Ishikawa (cell line): ENCODE results near the gene PFDN2.

Experiments
- CEBPB ChIP-seq: IDR thresholded peaks from 2 replicates; pipeline ENCODE4 v1.6.1; 2012
- CREB1 ChIP-seq: IDR thresholded peaks from 2 replicates; pipeline ENCODE4 v1.6.1; 2012; ENCODE audit warnings: low read depth
- EGR1 ChIP-seq: IDR thresholded peaks from 2 replicates; pipeline ENCODE4 v1.6.1; 2012
- EP300 ChIP-seq: IDR thresholded peaks from 2 replicates; pipeline ENCODE4 v1.6.1; 2012; ENCODE audit warnings: borderline replicate concordance
- FOXM1 ChIP-seq: IDR thresholded peaks from 2 replicates; pipeline ENCODE4 v1.6.1; 2012; ENCODE audit warnings: low read depth, borderline replicate concordance
- NFIC ChIP-seq: IDR thresholded peaks from 2 replicates; pipeline ENCODE4 v1.6.1; 2012
- RAD21 ChIP-seq: IDR thresholded peaks from 2 replicates; pipeline ENCODE4 v1.6.1; 2012; ENCODE audit warnings: low read depth
- TAF1 ChIP-seq: IDR thresholded peaks from 2 replicates; pipeline ENCODE4 v1.6.1; 2012; ENCODE audit warnings: low read depth, mild to moderate bottlenecking
- TCF12 ChIP-seq: IDR thresholded peaks from 2 replicates; pipeline ENCODE4 v1.6.1; 2012; ENCODE audit warnings: low read depth
- TEAD4 ChIP-seq: IDR thresholded peaks from 2 replicates; pipeline ENCODE4 v1.6.1; 2012
- YY1 ChIP-seq: IDR thresholded peaks from 2 replicates; pipeline ENCODE4 v1.6.1; 2012; ENCODE audit warnings: low read depth
- ZBTB7A ChIP-seq: IDR thresholded peaks from 2 replicates; pipeline ENCODE4 v1.6.1; 2012; ENCODE audit warnings: low read depth
- TF ChIP-seq, protein P1 (sequence below): IDR thresholded peaks from 2 replicates; pipeline ENCODE4 v1.6.1; 2012
- TF ChIP-seq, protein P2 (sequence below): IDR thresholded peaks from 2 replicates; pipeline ENCODE4 v1.6.1; 2012
- TF ChIP-seq, protein P3 (sequence below): IDR thresholded peaks from 2 replicates; pipeline ENCODE4 v1.6.1; 2012; ENCODE audit warnings: low read depth, mild to moderate bottlenecking

The PFDN2 gene

DNA sequence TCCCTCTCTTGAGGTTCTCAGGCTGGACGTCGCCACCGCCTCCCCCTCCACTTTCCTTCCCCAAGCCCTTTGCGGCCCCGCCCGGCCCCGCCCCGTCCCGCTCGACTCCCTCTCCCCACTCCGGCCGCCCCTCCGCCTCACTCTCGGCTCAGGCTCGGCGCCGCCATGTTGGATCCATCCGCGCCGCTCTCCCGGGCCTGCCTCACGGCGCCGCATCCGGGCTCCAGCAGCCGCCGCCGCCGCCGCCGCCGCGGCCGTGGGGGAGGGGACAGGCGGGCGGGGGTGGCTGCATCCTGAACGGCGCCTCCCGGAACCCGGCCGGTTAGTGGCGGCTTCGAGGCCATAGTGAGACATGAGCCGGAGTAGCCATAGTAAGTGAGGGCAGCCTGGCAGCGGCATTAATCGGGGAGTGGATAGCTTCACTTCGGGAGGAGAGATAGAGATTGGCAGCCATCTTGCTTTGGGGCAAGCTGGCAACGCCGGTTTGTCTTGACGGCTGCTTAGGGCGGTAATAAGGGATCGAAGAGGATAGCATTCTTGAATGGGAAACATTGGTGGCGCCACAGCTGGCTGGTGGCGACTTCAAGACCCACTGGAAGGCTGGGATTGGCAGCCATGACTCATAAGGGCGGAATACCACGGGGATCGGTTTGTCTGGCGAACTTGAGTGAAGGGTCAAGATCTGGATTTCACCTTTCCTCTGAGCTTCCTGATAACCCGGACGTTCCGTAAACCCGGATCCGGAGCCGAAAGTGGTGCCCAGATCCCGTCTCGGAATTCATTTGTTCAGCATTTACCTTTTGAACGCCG is 14.8 kb upstream of the PFDN2 start, which contains the start of gene DEDD:
Gene DEDD, minus strand, starts transcription at position 258 of the 810 bp plus-strand sequence. CDS start 8,205 bp downstream, outside the sequence.
- TF ChIP-seq RAD21 (no peak), TCF12 (0 out of 2 replicates have a peak, but pooled peaks have one; percentile 39), EGR1 (peak; percentile 86; the same call in 1 of the 2 replicates), YY1 (peak; percentile 99), CEBPB (no peak), CREB1 (no peak), ZBTB7A (no peak; the same call in 1 of the 2 replicates), TEAD4 (no peak), TAF1 (peak; percentile 65; the same call in 1 of the 2 replicates), FOXM1 (no peak), NFIC (0 out of 2 replicates have a peak, but pooled peaks have one; percentile 11), EP300 (peak; percentile 41; the same call in 1 of the 2 replicates)
- TF ChIP-seq, protein P1, sequence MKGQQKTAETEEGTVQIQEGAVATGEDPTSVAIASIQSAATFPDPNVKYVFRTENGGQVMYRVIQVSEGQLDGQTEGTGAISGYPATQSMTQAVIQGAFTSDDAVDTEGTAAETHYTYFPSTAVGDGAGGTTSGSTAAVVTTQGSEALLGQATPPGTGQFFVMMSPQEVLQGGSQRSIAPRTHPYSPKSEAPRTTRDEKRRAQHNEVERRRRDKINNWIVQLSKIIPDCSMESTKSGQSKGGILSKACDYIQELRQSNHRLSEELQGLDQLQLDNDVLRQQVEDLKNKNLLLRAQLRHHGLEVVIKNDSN, result no peak
- TF ChIP-seq, protein P2, sequence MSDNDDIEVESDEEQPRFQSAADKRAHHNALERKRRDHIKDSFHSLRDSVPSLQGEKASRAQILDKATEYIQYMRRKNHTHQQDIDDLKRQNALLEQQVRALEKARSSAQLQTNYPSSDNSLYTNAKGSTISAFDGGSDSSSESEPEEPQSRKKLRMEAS, result peak; percentile 66
- TF ChIP-seq, protein P3, sequence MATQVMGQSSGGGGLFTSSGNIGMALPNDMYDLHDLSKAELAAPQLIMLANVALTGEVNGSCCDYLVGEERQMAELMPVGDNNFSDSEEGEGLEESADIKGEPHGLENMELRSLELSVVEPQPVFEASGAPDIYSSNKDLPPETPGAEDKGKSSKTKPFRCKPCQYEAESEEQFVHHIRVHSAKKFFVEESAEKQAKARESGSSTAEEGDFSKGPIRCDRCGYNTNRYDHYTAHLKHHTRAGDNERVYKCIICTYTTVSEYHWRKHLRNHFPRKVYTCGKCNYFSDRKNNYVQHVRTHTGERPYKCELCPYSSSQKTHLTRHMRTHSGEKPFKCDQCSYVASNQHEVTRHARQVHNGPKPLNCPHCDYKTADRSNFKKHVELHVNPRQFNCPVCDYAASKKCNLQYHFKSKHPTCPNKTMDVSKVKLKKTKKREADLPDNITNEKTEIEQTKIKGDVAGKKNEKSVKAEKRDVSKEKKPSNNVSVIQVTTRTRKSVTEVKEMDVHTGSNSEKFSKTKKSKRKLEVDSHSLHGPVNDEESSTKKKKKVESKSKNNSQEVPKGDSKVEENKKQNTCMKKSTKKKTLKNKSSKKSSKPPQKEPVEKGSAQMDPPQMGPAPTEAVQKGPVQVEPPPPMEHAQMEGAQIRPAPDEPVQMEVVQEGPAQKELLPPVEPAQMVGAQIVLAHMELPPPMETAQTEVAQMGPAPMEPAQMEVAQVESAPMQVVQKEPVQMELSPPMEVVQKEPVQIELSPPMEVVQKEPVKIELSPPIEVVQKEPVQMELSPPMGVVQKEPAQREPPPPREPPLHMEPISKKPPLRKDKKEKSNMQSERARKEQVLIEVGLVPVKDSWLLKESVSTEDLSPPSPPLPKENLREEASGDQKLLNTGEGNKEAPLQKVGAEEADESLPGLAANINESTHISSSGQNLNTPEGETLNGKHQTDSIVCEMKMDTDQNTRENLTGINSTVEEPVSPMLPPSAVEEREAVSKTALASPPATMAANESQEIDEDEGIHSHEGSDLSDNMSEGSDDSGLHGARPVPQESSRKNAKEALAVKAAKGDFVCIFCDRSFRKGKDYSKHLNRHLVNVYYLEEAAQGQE, result no peak

DNA sequence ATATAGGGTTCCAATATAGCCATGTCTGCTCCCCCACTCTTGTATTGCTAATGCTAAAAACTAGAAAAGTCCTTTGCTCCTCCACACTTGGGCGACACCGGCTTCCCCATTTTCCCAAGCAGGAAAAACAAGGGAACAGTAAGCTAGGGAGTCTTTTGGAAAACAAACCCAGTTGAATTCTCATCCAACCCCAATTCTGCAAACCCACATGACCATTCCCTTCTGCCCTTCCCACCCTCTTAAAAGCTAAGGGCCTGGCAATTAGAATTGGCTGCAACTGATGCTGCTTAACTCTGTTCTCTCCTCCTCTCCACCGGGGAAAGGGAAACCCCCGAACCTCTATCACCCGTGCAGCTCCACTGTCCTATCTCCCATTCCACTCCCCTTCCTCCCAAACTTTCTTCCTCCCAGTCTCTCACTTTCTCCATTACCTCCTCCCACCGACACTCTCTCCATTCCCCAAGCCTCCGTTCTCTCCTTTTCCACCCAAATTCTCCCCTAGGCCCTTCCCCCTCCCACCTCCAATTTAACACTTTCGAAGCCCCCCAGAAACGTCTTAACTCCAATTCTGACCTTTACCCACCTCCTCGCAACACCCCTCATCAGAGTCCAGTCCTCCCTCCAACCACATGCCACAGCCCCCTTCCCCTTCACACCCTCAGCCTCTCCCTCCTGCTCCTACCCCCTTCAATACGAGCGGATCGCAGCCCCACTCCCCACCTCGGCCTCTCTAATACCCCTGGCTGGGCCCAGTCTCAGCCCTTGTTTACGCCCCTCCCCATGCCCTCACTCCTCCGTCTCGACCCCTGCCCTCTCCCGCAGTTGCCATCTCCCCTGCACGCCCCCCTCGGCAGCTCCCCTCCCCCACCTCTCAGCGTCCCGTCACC is 13.9 kb upstream of the PFDN2 start:
- TF ChIP-seq ZBTB7A, result peak; percentile 84; the same call in 1 of the 2 replicates
- TF ChIP-seq TEAD4, result no peak

DNA sequence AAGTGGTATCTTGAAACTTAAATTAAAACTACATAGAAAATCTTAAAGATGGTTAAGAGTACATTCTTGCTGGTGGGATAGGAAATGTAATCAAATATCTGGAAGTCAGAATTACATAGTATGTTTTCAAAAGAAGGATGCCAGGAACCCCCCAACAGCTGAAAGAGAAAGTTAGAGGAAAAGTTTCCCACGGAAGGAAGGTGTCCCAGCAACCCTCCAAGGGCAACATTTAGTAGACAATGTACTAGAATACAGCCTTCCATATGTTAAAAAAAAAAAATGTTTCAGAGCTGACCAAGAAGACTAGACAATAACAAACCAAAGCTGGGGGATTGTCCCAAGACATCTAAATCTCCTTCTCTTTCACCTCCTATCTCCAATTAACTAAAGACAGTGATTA is 12.4 kb upstream of the PFDN2 start:
- TF ChIP-seq TEAD4 (no peak), CREB1 (no peak), NFIC (no peak), EGR1 (no peak), RAD21 (no peak), CEBPB (no peak), YY1 (no peak), TCF12 (no peak), ZBTB7A (no peak)
- TF ChIP-seq, protein P3, result no peak
- TF ChIP-seq, protein P2, result no peak

DNA sequence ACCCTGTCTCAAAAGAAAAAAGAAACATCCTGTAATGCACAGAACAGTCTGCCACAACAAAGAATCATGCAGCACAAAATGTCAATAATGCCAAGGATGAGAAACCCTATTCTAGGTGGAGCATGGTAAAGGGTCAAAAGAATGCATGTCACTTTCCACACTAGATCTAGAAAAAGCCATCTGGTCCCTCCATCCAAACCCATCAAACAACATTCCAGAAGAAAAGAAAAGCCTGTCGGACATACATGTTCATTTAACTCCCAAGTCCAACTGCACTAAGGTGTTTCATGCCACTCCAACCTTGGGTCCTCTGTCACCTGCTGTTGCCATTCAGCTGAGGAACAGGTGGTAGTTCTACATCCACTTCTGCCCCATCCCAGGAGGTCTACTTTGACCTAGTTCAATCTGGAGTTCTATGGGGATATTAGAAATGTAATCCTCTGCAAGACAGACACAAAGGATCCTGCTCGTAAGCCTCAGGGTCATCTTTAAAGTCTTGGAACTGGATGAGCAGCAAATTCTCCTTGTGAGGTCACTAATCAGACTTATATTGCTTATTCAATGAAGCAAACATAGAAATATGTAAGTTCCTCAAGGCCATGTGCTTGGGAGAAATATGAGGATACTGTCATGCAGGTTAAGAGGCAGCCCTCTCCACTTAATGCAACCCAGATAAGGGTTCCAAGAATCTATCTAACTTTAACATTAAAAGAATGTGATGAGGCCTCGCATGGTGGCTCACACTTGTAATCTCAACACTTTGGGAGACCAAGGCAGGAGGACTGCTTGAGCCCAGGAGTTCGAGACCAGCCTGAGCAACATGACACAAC is 11.0 kb upstream of the PFDN2 start:
- no peak for TF ChIP-seq TEAD4
- TF ChIP-seq, protein P1, result no peak
- no peak for TF ChIP-seq EP300
- TF ChIP-seq, protein P3, result no peak
- no peak for TF ChIP-seq NFIC
- no peak for TF ChIP-seq CREB1
- TF ChIP-seq TAF1, result no peak
- no peak for TF ChIP-seq YY1
- no peak for TF ChIP-seq FOXM1
- TF ChIP-seq ZBTB7A, result no peak
- TF ChIP-seq EGR1, result no peak
- TF ChIP-seq RAD21, result no peak
- TF ChIP-seq, protein P2, result no peak
- TF ChIP-seq CEBPB, result no peak
- TF ChIP-seq TCF12, result no peak
